ENCODE data around the gene GRID2.

Gene GRID2

GRCh38 chr4:93633721-93634120 lies 1330.0 kb downstream of the GRID2 start:
- in situ Hi-C loops (cut with MboI; ENCODE audit: low sequenced_read_pairs, unreplicated experiment), result no loop called here
- DNase-seq (ENCODE audit: low spot score), result no peak
- no peak for TF ChIP-seq CTCF (IDR thresholded peaks at IDR 0.05; ENCODE audit: borderline replicate concordance, control extremely low read depth, extremely low read depth, insufficient read depth, missing control alignments)

GRCh38 chr4:93635943-93636342 lies 1332.2 kb downstream of the GRID2 start:
- TF ChIP-seq CTCF (IDR thresholded peaks at IDR 0.05; ENCODE audit: borderline replicate concordance, control extremely low read depth, extremely low read depth, insufficient read depth, missing control alignments), result no peak
- in situ Hi-C loops (cut with MboI; ENCODE audit: low sequenced_read_pairs, unreplicated experiment), result no loop called here
- DNase-seq (ENCODE audit: low spot score), result no peak

- in situ Hi-C loops (cut with MboI; ENCODE audit: low sequenced_read_pairs, unreplicated experiment), result no loop called here
- TF ChIP-seq CTCF (IDR thresholded peaks at IDR 0.05; ENCODE audit: borderline replicate concordance, control extremely low read depth, extremely low read depth, insufficient read depth, missing control alignments), result no peak
- DNase-seq (ENCODE audit: low spot score), result no peak
These were observed 1341.4 kb downstream of the GRID2 start for GRCh38 chr4:93645120-93645519.

GRCh38 chr4:93646233-93646930 lies 1342.6 kb downstream of the GRID2 start:
- no peak for TF ChIP-seq CTCF (IDR thresholded peaks at IDR 0.05; ENCODE audit: borderline replicate concordance, control extremely low read depth, extremely low read depth, insufficient read depth, missing control alignments)
- DNase-seq (ENCODE audit: low spot score), result no peak
- in situ Hi-C loops (cut with MboI; ENCODE audit: low sequenced_read_pairs, unreplicated experiment), result no loop called here

- in situ Hi-C loops (cut with MboI; ENCODE audit: low sequenced_read_pairs, unreplicated experiment), result no loop called here
- DNase-seq (ENCODE audit: low spot score), result no peak
- no peak for TF ChIP-seq CTCF (IDR thresholded peaks at IDR 0.05; ENCODE audit: borderline replicate concordance, control extremely low read depth, extremely low read depth, insufficient read depth, missing control alignments)
These were observed 1344.5 kb downstream of the GRID2 start for GRCh38 chr4:93648258-93648657.

- in situ Hi-C loops (cut with MboI; ENCODE audit: low sequenced_read_pairs, unreplicated experiment), result no loop called here
- no peak for DNase-seq (ENCODE audit: low spot score)
- no peak for TF ChIP-seq CTCF (IDR thresholded peaks at IDR 0.05; ENCODE audit: borderline replicate concordance, control extremely low read depth, extremely low read depth, insufficient read depth, missing control alignments)
These were observed 1346.1 kb downstream of the GRID2 start for GRCh38 chr4:93649828-93650227.
